GM20431 (cell line): ENCODE measurements around the gene C1R.

Experiments
- in situ Hi-C: fragments of 300-500 bp; cut with MseI, MboI; formaldehyde crosslinking; loops from one replicate; pipeline ENCODE4 v1.15.0; 2020; ENCODE audit warnings: low sequenced_read_pairs; ENCODE audit not compliant: unreplicated experiment

The C1R gene

DNA sequence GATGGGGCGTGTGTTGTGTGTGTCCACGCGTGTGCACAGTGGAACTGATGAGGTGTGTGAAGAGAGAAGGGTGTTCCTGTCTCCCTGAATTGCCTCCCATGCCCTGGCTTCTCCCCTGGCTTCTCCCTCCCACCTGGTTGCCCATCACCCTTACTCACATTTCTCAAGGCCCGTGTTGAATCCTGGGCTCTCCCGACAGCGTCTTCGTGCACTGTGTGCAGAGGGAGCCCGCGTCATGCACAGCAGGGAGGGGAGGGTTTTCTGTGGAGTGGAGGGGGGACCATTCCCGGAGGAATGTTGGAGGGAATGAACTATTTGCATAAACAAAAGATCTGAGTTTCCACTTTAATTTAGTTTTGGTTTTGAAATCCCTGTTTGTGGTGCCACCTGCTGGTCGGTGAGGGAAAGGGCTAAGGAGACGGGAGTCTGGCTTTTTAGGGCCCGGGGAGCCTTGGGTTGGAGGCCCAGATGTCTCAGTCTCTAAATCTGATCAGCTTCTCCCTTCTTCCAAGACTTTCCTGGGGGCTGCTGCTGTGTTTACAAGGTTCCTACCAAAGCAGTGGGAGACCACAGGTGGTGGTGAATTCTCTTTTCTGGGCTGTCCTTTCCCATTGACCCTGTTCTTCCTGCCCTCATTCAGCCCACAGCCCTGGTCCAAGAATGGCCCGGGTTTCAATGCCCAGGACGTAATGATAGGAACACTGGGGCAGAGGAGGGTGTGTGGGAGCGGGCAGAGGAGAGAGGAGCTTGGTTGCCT lies at the start of gene C1R:
TSS of gene C1R (minus strand) at position 217 of the 757 bp plus-strand sequence. CDS start at position 160, 57 bp downstream.
- in situ Hi-C loops = no loop called here

DNA sequence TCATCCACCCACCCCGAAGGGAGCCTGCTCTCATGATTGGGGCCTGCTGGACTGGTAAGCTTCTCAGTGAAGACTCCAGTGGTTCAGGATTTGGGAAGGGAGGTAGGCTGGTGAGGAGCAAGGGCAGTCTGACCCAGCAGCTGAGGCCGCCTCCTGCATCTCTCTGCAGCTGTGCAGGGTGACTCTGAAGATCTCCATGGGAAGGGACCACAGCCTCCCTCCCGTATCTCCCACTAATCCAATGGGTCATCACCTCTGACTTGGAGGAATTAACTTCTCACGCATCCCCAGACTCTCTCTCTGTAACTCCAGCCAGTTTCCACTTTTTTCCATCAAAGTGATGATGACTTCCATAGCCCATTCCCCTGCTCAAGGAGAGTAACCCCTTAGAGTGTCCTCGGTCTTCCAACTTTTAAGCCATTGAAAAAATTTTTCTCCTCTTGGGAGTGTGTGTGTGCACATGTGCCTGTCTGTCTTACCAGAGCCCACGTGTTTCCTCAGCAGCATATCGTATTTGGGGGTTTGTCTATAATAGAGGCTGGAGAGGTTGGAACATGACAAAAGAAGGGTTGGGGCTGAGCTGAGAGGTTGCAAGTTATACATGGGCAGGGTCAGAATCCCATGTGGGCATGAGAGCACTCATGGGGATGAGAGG lies 49.2 kb upstream of the C1R start:
- in situ Hi-C loops = no loop called here

DNA sequence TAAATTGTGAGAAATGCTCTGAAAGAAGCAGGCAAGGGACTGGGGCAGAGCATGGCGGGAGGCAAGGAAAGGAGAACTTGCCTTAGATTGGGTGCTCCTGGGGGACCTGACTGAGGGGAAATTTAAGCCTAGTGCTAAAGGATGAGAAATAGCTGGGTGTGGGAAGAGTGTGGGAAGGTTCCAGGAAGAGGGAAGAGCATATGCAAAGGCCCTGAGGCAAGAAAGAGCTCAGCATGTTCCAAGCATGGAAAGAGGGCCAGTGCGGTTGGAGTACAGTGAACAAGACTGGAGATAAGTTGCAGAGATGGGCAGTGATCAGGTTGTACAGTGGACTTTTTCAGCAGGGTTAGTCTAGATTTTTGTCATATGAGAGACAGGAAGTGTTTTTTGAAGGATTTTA lies 47.0 kb upstream of the C1R start:
- in situ Hi-C loops = no loop called here

GRCh38 chr12:7137908-7138307 lies 45.7 kb upstream of the C1R start:
- in situ Hi-C loops = no loop called here

DNA sequence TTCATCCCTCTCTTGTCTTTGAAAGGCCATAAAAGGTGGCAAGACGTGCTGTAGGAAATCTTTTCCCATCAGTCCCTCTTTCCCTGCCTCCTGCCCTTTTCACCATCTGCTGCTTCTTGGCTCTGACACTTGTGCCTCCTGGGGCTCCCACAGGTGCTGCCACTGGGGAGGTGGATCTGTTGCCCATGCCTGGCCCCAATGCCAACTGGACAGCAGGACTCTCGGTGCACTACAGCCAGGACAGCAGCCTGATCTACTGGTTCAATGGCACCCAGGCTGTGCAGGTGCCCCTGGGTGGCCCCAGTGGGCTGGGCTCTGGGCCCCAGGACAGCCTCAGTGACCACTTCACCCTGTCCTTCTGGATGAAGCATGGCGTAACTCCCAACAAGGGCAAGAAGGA lies 44.4 kb upstream of the C1R start:
- in situ Hi-C loops = no loop called here

DNA sequence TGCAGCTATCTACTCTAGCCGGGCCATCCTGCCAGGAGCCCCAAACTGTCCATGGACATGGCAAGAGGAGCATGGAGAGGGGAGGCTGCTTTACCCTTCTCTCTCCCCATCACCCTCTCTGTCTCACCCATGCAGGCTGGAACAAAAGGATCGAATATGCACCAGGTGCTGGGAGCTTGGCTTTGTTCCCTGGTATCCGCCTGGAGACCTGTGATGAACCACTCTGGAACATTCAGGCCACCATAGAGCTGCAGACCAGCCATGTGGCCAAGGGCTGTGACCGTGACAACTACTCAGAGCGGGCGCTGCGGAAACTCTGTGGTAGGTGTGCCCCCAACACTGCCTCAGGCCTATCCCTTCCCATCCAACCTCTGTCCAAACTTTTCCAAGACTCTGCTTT lies 43.8 kb upstream of the C1R start:
- in situ Hi-C loops = no loop called here

- in situ Hi-C loops = no loop called here
These were observed 42.3 kb upstream of the C1R start for GRCh38 chr12:7134396-7135166.

- in situ Hi-C loops = no loop called here
These were observed 39.2 kb upstream of the C1R start for GRCh38 chr12:7131502-7131866.

- in situ Hi-C loops = no loop called here
These were observed 38.7 kb upstream of the C1R start for GRCh38 chr12:7130701-7131501.

- in situ Hi-C loops = no loop called here
These were observed 37.8 kb upstream of the C1R start, which contains the start of gene CLSTN3 for GRCh38 chr12:7129872-7130691. CLSTN3 (plus strand) TSS chr12:7130371; CDS start chr12:7130649, 278 bp downstream.

DNA sequence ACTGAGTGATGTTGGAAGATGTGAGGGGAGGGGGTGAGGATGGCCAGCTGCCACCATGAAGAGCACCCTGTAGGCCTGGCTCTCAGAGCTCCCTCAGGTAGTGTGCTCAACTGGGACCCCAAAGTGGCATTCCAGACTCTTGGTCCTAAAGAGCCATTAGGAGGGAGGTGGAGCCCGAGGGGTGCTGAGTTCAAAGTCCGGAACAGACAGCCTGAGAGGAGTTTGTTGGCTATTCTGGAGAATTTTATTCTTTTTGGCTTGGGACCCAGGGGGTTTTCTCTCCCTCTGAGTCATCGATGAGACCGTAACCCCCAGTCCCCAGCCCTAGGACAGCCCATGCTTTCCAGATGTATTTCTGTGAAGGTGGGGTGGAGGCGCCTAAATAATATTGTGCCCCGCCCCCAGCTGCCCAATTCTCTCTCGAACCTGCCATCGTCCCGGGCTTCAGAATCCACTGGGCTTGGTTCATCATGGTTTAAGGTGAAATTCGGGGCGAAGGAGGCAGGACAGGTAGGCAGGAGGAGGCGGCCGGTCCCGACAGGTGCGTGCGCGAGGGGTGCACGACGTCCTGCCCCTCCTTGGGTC lies 37.1 kb upstream of the C1R start:
- in situ Hi-C loops = no loop called here

GRCh38 chr12:7128681-7129286 lies 36.5 kb upstream of the C1R start, which contains the start of gene RBP5:
RBP5 (minus strand) TSS chr12:7128889; CDS start chr12:7128775, 114 bp downstream.
- in situ Hi-C loops = no loop called here

GRCh38 chr12:7127916-7128626 lies 35.8 kb upstream of the C1R start:
- in situ Hi-C loops = no loop called here

DNA sequence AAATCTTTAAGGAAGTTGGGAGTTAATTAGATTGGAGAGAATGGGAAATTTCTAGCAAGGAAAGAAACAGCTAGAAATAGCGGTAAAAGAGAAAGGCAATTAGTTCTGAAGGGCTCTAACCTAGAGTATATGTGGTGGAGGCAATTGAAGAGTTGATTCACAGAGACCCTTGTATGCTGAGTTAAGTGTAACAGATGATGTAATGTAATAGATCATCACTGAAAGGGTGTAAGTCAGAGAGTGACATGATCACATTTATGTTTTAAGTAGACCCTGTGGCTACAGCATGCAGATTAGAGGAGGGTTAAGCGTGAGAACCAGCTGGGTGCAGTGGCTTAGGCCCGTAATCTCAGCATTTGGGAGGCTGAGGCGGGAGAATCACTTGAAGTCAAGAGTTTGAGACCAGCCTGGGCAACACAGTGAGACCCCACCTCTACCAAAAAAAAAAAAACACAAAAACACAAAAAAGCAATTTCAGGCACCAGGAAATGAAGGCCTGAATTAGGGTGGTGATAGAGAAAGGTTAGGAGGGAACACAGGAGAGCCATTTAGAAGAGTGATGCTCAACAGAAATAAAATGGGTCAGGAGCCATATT lies 33.5 kb upstream of the C1R start:
- in situ Hi-C loops = no loop called here

DNA sequence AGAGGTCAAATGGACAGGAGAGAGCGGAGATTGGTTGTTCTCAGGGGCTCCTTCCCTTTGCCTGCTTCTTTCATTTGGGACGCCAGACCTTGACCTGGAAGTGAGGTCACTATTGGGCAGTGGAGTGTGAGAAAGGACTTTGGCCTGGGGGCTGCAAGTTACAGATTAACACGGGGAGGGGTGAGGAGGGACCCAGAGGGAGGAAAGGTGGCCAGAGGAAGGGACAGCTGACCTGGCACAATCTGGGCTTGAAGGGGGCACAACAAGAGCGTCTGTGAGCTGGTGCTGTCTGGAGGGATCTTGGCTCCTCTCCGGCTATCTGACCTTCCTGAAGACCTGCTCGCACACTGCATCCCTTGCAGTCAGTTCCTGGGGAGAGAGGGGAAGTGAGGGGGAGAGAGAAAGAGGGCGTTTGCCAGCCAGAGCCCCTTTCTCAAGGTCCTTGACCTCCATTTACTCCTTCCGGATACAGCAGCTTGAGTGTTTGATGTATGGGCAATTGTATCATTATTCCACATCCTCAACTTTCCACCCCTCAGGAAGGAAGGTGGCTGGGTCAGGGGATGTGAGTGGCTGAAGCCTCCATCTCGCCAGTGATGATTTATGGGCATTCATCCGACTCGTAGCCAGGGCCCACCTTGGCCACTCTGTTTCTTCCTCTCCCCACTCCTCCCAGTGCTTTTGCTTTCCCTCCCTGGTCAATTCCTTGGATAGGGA lies 31.7 kb upstream of the C1R start:
- in situ Hi-C loops = no loop called here

GRCh38 chr12:7122811-7123769 lies 30.8 kb upstream of the C1R start:
- in situ Hi-C loops = no loop called here
